HG03097 (cell line): Measurements from ENCODE around the gene TXNDC15.

ENCODE experiments used
- ATAC-seq: cut with Tn5 transposase; IDR thresholded peaks from one replicate; pipeline ENCODE4 v1.9.1; 2021; ENCODE audit not compliant: unreplicated experiment, low FRiP score

The TXNDC15 gene

DNA sequence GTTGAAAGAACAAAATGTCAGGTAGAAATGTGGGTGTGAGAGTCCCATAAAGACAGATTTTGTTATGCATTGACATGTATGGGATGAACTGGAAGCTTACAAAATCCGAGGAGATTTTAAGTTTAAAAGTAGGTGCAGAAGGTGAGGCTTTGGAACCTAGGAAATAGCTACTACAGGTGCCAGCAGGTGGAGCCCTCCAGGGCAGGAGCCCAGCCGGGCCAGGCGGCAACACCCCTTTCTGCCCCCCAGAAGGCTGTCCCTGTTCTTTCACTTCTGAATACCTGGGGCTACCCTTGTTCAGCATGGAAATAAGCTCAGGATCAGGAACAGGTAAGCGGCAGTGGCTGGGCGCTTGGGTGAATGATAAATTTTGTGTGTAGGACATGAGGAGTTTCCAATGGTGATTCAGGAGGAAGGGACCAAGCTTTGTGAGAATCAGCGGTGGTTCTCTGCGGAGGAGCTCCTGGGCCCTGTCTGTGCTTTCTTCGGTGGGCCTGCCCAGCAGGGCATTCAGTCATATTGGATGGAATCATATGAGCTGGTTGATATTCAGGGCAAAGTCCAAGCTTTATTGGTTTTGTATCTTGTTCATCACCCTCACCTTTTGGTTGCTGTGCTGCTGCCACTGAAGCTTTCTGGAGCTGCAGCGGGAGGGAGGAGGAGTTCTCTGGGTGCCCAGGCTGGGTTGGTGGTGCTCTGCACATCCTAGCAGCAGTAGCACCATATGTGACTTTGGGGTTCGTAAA, 43.1 kb downstream of the TXNDC15 start:
- no peak for ATAC-seq

- no peak for ATAC-seq
Observed at GRCh38 chr5:134918861-134919260, 44.7 kb downstream of the TXNDC15 start.

GRCh38 chr5:134920848-134921575, 46.8 kb downstream of the TXNDC15 start:
- ATAC-seq = no peak

DNA sequence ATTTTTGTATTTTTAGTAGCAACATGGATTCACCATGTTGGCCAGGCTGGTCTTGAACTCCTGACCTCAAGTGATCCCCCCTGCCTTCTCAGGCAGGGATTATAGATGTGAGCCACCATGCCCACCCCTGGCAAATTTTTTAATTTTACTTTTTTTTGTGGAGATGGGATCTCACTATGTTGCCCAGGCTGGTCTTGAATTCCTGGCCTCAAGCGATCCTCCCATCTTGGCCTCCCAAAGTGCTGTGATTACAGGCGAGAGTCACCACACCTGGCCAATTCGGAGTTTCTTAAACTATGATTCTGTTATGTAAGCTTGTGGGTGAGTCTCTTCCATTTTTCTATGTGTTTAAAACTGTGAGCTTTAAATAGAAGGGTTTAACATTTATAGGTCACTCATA, 58.3 kb downstream of the TXNDC15 start:
- ATAC-seq = no peak

GRCh38 chr5:134934202-134934601, 60.0 kb downstream of the TXNDC15 start:
- no peak for ATAC-seq

DNA sequence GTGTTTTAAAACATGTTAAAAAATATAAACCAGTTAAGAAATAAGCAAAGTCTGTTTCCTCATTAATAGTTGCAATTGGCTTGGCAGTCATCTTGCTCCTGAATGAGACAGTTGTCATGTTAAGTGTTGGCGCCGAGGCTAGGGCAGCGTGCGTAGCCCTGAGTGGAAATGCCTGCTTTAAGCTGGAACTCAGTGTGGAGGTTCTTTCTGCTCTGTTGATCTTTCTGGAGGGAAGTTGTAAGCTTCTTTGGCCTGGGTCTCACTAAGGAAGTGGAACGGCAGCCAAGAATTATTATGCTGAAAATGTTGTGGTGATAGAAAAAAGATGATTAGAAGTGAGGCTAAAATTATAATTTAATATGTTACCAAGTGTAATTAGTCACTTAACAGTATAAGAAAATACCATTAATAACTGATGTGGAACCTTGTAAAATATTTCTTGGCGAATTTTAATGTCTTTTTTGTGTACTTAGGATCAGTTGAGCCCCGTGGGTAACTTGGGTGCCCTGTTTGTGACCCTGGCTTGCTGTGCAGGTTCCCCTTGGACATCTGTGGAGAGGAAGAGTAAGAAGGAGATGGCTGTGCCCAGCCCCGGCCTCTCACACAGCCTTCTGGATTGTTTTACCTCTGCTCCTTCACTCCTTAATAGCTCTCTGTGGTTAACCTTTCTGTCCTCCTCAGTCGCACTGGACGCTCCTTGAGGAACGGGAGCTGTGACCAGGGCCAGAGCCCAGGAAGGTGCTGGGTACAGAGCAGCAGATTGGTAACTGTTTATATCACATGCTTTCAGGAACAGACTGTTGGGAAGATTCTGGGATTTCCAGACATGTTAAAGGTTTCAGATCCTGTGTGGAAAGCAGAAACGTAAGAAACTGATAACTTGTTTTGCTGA, 61.8 kb downstream of the TXNDC15 start:
- no peak for ATAC-seq

DNA sequence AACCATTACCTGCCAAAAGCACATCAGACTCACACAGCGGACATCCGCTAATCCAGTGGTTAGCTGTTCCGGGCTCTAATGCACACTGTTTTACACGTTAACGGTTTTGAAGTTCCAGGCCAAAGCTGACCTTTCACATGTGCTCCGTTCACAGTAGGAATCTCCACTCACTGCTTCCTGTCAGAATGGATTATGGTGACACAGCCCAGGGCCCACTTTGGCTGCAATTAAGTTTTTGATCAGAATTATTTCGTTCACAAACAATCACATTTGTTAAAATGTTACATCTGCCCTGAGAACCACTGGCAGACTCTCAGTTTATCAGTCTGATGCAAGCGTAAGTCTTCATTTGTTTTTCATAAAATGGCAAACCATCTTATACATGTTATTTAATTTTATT, 63.4 kb downstream of the TXNDC15 start:
- ATAC-seq = no peak

DNA sequence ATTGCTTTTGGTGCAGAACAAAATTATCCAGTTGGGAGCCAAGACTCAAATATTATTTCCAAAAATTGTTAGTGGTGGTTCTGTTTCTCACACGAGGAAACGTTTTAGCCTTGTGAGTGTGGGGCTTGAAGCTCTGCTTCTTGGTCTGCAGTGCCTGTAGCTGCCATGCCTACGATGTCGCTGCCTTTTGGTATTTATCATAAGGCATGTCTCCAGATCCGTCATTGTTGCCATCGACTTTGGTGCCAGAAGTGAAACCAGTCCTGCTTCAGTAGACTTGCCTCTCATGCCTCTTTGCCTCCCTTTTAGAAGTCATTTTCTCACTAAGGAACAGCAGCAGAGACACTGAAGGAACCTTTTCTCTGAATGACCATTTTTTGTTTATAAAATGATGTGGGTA, 63.9 kb downstream of the TXNDC15 start:
- no peak for ATAC-seq

DNA sequence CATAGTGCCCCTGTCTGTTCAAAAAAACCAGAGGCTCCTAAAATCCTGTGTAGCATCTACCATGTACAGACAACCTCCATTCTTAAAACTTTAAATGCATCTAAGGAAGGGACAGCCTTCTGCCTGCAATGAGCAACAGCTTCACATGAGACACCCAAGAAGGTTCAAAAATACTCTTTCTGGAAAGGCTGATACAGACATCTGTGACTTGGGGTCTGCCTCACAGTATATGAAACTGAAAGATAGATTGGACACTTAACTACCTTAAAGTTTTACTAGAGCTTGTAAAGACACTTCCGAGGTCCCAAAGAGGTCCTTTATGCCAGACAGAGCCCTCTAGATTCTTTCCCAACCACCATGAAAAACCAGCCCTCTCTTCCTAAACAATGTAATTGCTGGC, 65.3 kb downstream of the TXNDC15 start:
- ATAC-seq = no peak

DNA sequence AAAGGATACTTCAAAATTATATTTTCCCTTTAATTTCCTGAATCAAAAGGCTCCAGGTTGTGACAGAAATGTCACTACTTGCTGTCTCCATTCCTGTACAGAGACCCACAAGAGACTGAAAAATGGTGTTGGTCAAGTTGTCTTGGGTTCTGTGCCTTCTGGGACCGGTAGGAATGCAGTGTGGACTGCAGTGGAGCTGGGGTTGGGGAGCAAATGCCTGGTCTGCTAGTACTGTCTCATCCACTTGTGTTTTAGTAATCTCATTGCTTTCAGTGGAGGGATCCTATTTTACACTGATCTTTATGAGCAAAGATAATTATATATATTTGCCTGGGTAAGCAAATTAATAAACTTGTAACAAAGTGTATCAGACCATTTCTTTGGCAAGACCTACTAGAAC, 69.4 kb downstream of the TXNDC15 start:
- no peak for ATAC-seq

- ATAC-seq = no peak
Observed at GRCh38 chr5:134944630-134945029, 70.5 kb downstream of the TXNDC15 start.

- ATAC-seq = no peak
Observed at GRCh38 chr5:134945041-134945440, 70.9 kb downstream of the TXNDC15 start.

- no peak for ATAC-seq
Observed at GRCh38 chr5:134948911-134949310, 74.7 kb downstream of the TXNDC15 start.

- no peak for ATAC-seq
Observed at GRCh38 chr5:134949316-134949715, 75.1 kb downstream of the TXNDC15 start.
